Glutamatergic neuron (in vitro differentiated cells): ENCODE results near the gene TTI1. TPM values are rescaled to one million over a fixed set of nuclear protein-coding genes. Genes with fewer than 3 reads are reported as not detected.

Source experiments
- DNase-seq: peaks from one replicate; pipeline ENCODE4 v3.0.0; 2022
- H3K27ac Mint-ChIP-seq: one replicate; pipeline ENCODE4 v1.8.0; 2020; ENCODE audit warnings: mild to moderate bottlenecking, mixed read lengths, inconsistent platforms; ENCODE audit not compliant: unreplicated experiment
- H3K27me3 Mint-ChIP-seq: one replicate; pipeline ENCODE4 v1.8.0; 2020; ENCODE audit warnings: mild to moderate bottlenecking, moderate library complexity, mixed read lengths, inconsistent platforms; ENCODE audit not compliant: unreplicated experiment
- H3K36me3 Mint-ChIP-seq: one replicate; pipeline ENCODE4 v1.8.0; 2020; ENCODE audit warnings: mild to moderate bottlenecking, mixed read lengths, inconsistent platforms; ENCODE audit not compliant: unreplicated experiment
- H3K4me1 Mint-ChIP-seq: one replicate; pipeline ENCODE4 v1.8.0; 2020; ENCODE audit warnings: mild to moderate bottlenecking, low read depth, mixed read lengths, inconsistent platforms; ENCODE audit not compliant: unreplicated experiment
- H3K4me3 Mint-ChIP-seq: one replicate; pipeline ENCODE4 v1.8.0; 2020; ENCODE audit warnings: mild to moderate bottlenecking, mixed read lengths, inconsistent platforms; ENCODE audit not compliant: unreplicated experiment
- H3K9me3 Mint-ChIP-seq: one replicate; pipeline ENCODE4 v1.8.0; 2020; ENCODE audit warnings: mild to moderate bottlenecking, moderate library complexity, mixed read lengths, inconsistent platforms; ENCODE audit not compliant: unreplicated experiment
- total RNA-seq: library from RNA; stranded (reverse); fragmentation: NEBNext Ultra II Directional; extraction: Animal tissue kit (Norgen Biotek cat#: 25700); gene quantifications from one replicate; pipeline ENCODE4 v1.2.1, GENCODE V29; 2021; ENCODE audit not compliant: unreplicated experiment
- TF ChIP-seq, protein P1 (sequence below): fragments of 200-600 bp; sonication (generic); IDR thresholded peaks from one replicate; pipeline ENCODE4 v1.5.0; 2021; ENCODE audit not compliant: partially characterized antibody, unreplicated experiment

Gene TTI1
- total RNA-seq, 1 donor from 2014 or later: 22.9 TPM

GRCh38 chr20:37983286-37983685 is 50.0 kb downstream of the TTI1 start:
- peaks cover 6% of the 10 kb centered on the region for H3K9me3 Mint-ChIP-seq
- H3K27me3 Mint-ChIP-seq: peaks cover 2% of the 10 kb centered on the region
- H3K27ac Mint-ChIP-seq: no peak overlapping the region
- peaks cover 40% of the 10 kb centered on the region for H3K4me1 Mint-ChIP-seq
- H3K4me3 Mint-ChIP-seq: no peak overlapping the region
- no peaks in the 10 kb centered on the region for H3K36me3 Mint-ChIP-seq
- no peak for DNase-seq
- TF ChIP-seq, protein P1, sequence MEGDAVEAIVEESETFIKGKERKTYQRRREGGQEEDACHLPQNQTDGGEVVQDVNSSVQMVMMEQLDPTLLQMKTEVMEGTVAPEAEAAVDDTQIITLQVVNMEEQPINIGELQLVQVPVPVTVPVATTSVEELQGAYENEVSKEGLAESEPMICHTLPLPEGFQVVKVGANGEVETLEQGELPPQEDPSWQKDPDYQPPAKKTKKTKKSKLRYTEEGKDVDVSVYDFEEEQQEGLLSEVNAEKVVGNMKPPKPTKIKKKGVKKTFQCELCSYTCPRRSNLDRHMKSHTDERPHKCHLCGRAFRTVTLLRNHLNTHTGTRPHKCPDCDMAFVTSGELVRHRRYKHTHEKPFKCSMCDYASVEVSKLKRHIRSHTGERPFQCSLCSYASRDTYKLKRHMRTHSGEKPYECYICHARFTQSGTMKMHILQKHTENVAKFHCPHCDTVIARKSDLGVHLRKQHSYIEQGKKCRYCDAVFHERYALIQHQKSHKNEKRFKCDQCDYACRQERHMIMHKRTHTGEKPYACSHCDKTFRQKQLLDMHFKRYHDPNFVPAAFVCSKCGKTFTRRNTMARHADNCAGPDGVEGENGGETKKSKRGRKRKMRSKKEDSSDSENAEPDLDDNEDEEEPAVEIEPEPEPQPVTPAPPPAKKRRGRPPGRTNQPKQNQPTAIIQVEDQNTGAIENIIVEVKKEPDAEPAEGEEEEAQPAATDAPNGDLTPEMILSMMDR: no peak

DNA sequence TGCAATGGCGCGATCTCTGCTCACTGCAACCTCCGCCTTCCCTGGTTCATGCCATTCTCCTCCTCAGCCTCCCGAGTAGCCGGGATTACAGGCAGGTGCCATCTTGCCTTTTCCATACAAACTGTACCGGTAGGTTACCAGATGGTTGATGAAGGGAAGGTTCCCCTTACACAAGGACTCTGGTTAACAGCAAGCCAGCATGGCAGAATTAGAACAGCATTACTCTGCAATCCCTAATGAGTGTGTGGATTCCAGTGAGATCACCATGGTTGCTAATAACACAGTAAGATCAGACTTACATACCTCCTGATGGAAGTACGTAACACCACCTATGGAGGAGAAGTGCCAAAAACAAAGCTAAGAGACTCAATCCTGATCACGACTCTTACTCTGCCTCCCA is 51.7 kb downstream of the TTI1 start:
- peak overlapping the region; percentile 37 for H3K4me3 Mint-ChIP-seq
- no peaks in the 10 kb centered on the region for H3K36me3 Mint-ChIP-seq
- H3K27me3 Mint-ChIP-seq: peaks cover 2% of the 10 kb centered on the region
- H3K9me3 Mint-ChIP-seq: peaks cover 8% of the 10 kb centered on the region
- TF ChIP-seq, protein P1: no peak
- H3K4me1 Mint-ChIP-seq: peaks cover 29% of the 10 kb centered on the region
- no peak for DNase-seq
- peak overlapping the region; percentile 18 for H3K27ac Mint-ChIP-seq

DNA sequence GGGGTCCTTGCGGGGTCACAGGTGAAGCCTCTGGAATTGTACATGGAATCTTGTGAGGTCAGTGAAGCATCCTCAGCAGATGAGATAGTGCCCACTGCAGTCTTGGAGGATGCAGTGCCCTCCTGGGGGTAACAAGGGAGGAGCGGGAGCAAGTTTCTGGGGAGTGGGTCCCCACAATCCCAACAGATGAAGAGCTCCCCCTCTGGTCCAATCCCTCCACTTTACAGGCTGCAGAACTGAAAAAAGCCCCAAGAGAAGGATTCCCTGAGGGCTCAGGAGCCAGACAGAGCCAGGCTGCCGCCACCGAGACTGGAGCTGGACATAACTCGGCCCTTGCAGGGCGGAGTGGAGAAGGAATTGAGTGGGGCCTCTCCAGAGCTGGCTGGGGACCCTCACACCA is 52.4 kb downstream of the TTI1 start:
- H3K36me3 Mint-ChIP-seq: no peaks in the 10 kb centered on the region
- H3K27ac Mint-ChIP-seq: no peak overlapping the region
- no peak overlapping the region for H3K4me3 Mint-ChIP-seq
- TF ChIP-seq, protein P1: no peak
- peaks cover 29% of the 10 kb centered on the region for H3K4me1 Mint-ChIP-seq
- H3K9me3 Mint-ChIP-seq: peaks cover 8% of the 10 kb centered on the region
- peaks cover 2% of the 10 kb centered on the region for H3K27me3 Mint-ChIP-seq
- no peak for DNase-seq

GRCh38 chr20:37980383-37980782 is 52.9 kb downstream of the TTI1 start:
- Mint-ChIP-seq H3K9me3 (peaks cover 8% of the 10 kb centered on the region), H3K36me3 (no peaks in the 10 kb centered on the region), H3K4me3 (no peak overlapping the region), H3K4me1 (peaks cover 29% of the 10 kb centered on the region), H3K27me3 (peaks cover 2% of the 10 kb centered on the region), H3K27ac (no peak overlapping the region)
- no peak for DNase-seq
- TF ChIP-seq, protein P1: no peak

DNA sequence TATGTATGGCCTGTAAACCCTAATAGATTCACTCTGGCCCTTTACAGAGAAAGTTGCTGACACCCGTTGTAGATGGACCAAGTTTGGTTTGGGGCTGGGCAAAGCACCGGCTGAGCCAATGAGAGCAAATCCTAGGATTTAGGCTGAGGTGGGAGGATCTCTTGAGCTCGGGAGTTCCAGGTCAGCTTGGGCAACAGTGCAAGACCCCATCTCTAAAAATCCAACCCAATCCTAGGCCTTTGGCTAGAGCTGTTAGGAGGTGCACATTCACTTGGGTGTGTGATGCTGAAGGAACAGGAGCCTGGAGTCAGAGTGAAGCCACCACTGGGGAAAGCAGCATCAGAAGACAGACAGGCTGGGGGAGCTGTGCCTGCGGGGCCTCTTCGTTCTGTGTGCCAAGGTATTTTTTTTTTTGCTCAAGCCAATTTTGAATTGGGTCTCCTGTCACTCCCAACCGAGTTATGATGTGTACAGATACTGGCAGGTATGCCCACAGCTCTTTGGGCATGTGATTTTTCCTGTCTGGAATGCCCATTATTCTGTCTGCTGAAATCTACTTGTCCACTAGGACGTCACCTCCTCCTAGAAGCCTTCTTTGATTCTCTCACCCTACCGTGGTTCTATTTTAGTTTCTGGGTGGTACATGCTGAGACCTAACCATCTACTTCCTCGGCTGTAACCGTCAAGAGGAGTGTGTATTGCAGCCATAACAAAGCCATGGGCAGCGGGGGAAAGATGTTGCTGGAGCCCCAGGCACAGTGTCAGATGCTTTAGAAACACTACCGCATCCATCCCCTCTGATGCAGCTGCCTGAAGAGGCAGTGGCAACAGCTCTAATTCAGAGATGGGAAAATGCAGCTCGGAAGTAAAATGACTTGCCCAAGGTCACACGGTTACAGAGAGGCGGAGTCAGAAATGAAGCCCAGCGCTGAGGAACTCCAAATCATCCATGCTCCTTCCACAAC is 54.0 kb downstream of the TTI1 start:
- peaks cover 24% of the 10 kb centered on the region for H3K4me1 Mint-ChIP-seq
- H3K36me3 Mint-ChIP-seq: no peaks in the 10 kb centered on the region
- DNase-seq: no peak
- H3K9me3 Mint-ChIP-seq: peaks cover 8% of the 10 kb centered on the region
- peaks cover 2% of the 10 kb centered on the region for H3K27me3 Mint-ChIP-seq
- H3K4me3 Mint-ChIP-seq: no peak overlapping the region
- TF ChIP-seq, protein P1: peak; percentile 19
- H3K27ac Mint-ChIP-seq: no peak overlapping the region
